Peyer's patch (tissue), 4 donors: Measurements from ENCODE around the gene B3GAT1.

Source experiments
- POLR2A ChIP-seq, 2 donors: fragments of 450-650 bp; IDR thresholded peaks; one replicate each; pipeline ENCODE4 v1.5.1; 2017; ENCODE audit warnings: antibody characterized with exemption in 2 of 2, mild to moderate bottlenecking in 2 of 2, moderate library complexity in 2 of 2
- TF ChIP-seq, protein P1 (sequence below), 6 experiments: fragments of 450-650 bp in 4 of 6; fragments of 200-600 bp in 2 of 6; sonication (generic) in 1 of 6; IDR thresholded peaks; one replicate each; pipeline ENCODE4 v1.5.1; 2017 to 2019; ENCODE audit warnings: antibody characterized with exemption in 6 of 6, mild to moderate bottlenecking in 3 of 6, moderate library complexity in 1 of 6

DNA sequence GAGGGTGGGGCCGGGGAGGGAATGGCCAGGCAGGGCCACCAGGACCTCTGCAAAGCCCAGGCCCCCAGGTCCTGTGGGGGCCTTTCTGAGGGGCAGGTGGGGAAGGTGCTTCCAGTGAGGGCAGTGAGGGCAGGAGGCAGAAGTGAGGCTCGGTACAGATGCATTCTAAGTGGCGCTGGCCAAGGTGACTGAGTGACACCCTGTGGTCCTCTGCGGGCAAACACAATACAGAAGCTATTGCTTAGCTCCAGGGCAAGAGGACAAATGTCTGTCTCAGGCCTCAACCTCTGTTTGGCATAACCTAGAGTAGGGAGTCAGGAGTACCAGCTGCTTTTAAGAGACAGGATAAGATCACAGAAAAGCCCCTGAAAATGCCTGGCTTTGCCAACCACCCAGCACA is 31.3 kb downstream of the B3GAT1 start:
- TF ChIP-seq, protein P1, sequence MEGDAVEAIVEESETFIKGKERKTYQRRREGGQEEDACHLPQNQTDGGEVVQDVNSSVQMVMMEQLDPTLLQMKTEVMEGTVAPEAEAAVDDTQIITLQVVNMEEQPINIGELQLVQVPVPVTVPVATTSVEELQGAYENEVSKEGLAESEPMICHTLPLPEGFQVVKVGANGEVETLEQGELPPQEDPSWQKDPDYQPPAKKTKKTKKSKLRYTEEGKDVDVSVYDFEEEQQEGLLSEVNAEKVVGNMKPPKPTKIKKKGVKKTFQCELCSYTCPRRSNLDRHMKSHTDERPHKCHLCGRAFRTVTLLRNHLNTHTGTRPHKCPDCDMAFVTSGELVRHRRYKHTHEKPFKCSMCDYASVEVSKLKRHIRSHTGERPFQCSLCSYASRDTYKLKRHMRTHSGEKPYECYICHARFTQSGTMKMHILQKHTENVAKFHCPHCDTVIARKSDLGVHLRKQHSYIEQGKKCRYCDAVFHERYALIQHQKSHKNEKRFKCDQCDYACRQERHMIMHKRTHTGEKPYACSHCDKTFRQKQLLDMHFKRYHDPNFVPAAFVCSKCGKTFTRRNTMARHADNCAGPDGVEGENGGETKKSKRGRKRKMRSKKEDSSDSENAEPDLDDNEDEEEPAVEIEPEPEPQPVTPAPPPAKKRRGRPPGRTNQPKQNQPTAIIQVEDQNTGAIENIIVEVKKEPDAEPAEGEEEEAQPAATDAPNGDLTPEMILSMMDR (IDR thresholded peaks at IDR 0.05) = no peak
- no peak for TF ChIP-seq POLR2A (IDR thresholded peaks at IDR 0.05)
